ENCODE measurements around the gene LAPTM4A.

Gene LAPTM4A

GRCh38 chr2:19993731-19994130, 57.7 kb downstream of the LAPTM4A start:
- Histone ChIP-seq H3K27me3 (ENCODE audit: low read depth, low read length) (peaks cover 7% of the 10 kb centered on the region), H3K27ac (ENCODE audit: low read length) (no peak overlapping the region), H3K4me2 (ENCODE audit: low read length) (no peak overlapping the region), H3K79me2 (ENCODE audit: low read length) (peaks cover 9% of the 10 kb centered on the region; the same call in 1 of the 2 replicates), H3K9ac (ENCODE audit: low read length) (no peak overlapping the region), H4K20me1 (ENCODE audit: insufficient read depth, low read length) (no peaks in the 10 kb centered on the region), H3K4me3 (ENCODE audit: low read length) (no peak overlapping the region), H3K36me3 (replicated peaks; ENCODE audit: low read depth, low read length) (no peaks in the 10 kb centered on the region), H2AFZ (ENCODE audit: low read depth, low read length) (no peak overlapping the region), H3K4me1 (ENCODE audit: low read length) (peaks cover 9% of the 10 kb centered on the region; the same call in 1 of the 2 replicates), H3K9me3 (ENCODE audit: insufficient read depth, low read length) (no peaks in the 10 kb centered on the region)
- TF ChIP-seq EZH2phosphoT487 (IDR thresholded peaks at IDR 0.05; ENCODE audit: low read depth) (no peak), CTCF (IDR thresholded peaks at IDR 0.05; ENCODE audit: low read depth, low read length) (no peak)

- H3K79me2 ChIP-seq (ENCODE audit: low read length), result peaks cover 9% of the 10 kb centered on the region; the same call in 1 of the 2 replicates
- H3K9ac ChIP-seq (ENCODE audit: low read length), result no peak overlapping the region
- peaks cover 7% of the 10 kb centered on the region for H3K27me3 ChIP-seq (ENCODE audit: low read depth, low read length)
- no peaks in the 10 kb centered on the region for H3K36me3 ChIP-seq (replicated peaks; ENCODE audit: low read depth, low read length)
- H3K4me1 ChIP-seq (ENCODE audit: low read length), result peaks cover 19% of the 10 kb centered on the region
- no peaks in the 10 kb centered on the region for H4K20me1 ChIP-seq (ENCODE audit: insufficient read depth, low read length)
- H3K4me2 ChIP-seq (ENCODE audit: low read length), result no peak overlapping the region
- no peak overlapping the region for H3K27ac ChIP-seq (ENCODE audit: low read length)
- H3K4me3 ChIP-seq (ENCODE audit: low read length), result no peak overlapping the region
- H2AFZ ChIP-seq (ENCODE audit: low read depth, low read length), result no peak overlapping the region
- no peaks in the 10 kb centered on the region for H3K9me3 ChIP-seq (ENCODE audit: insufficient read depth, low read length)
- TF ChIP-seq CTCF (IDR thresholded peaks at IDR 0.05; ENCODE audit: low read depth, low read length) (no peak), EZH2phosphoT487 (IDR thresholded peaks at IDR 0.05; ENCODE audit: low read depth) (no peak)
These were observed 59.5 kb downstream of the LAPTM4A start for GRCh38 chr2:19991895-19992294.

GRCh38 chr2:19990416-19990728, 61.1 kb downstream of the LAPTM4A start:
- H3K4me3 ChIP-seq (ENCODE audit: low read length), result peak overlapping the region; percentile 97
- peak overlapping the region; percentile 85 for H3K4me2 ChIP-seq (ENCODE audit: low read length)
- peaks cover 19% of the 10 kb centered on the region for H3K4me1 ChIP-seq (ENCODE audit: low read length)
- H3K27me3 ChIP-seq (ENCODE audit: low read depth, low read length), result peaks cover 7% of the 10 kb centered on the region
- H3K9me3 ChIP-seq (ENCODE audit: insufficient read depth, low read length), result no peaks in the 10 kb centered on the region
- H3K36me3 ChIP-seq (replicated peaks; ENCODE audit: low read depth, low read length), result no peaks in the 10 kb centered on the region
- no peak overlapping the region for H3K27ac ChIP-seq (ENCODE audit: low read length)
- no peak overlapping the region for H3K9ac ChIP-seq (ENCODE audit: low read length)
- H4K20me1 ChIP-seq (ENCODE audit: insufficient read depth, low read length), result no peaks in the 10 kb centered on the region
- H2AFZ ChIP-seq (ENCODE audit: low read depth, low read length), result peak overlapping the region; percentile 98
- no peak for TF ChIP-seq EZH2phosphoT487 (IDR thresholded peaks at IDR 0.05; ENCODE audit: low read depth)
- no peak for TF ChIP-seq CTCF (IDR thresholded peaks at IDR 0.05; ENCODE audit: low read depth, low read length)
- peaks cover 9% of the 10 kb centered on the region; the same call in 1 of the 2 replicates for H3K79me2 ChIP-seq (ENCODE audit: low read length)

GRCh38 chr2:19989667-19990415, 61.6 kb downstream of the LAPTM4A start, which contains the start of gene WDR35:
WDR35 (minus strand) TSS chr2:19990105; CDS start chr2:19990015, 90 bp downstream.
- H3K9me3 ChIP-seq (ENCODE audit: insufficient read depth, low read length), result no peaks in the 10 kb centered on the region
- peaks cover 7% of the 10 kb centered on the region for H3K27me3 ChIP-seq (ENCODE audit: low read depth, low read length)
- no peaks in the 10 kb centered on the region for H4K20me1 ChIP-seq (ENCODE audit: insufficient read depth, low read length)
- H2AFZ ChIP-seq (ENCODE audit: low read depth, low read length), result peak within 1 kb of the TSS; percentile 98
- H3K4me1 ChIP-seq (ENCODE audit: low read length), result peaks cover 19% of the 10 kb centered on the region
- H3K36me3 ChIP-seq (replicated peaks; ENCODE audit: low read depth, low read length), result no peaks in the 10 kb centered on the region
- peaks cover 9% of the 10 kb centered on the region; the same call in 1 of the 2 replicates for H3K79me2 ChIP-seq (ENCODE audit: low read length)
- TF ChIP-seq EZH2phosphoT487 (IDR thresholded peaks at IDR 0.05; ENCODE audit: low read depth) (no peak), CTCF (IDR thresholded peaks at IDR 0.05; ENCODE audit: low read depth, low read length) (no peak)
- H3K4me3 ChIP-seq (ENCODE audit: low read length), result peak within 1 kb of the TSS; percentile 97
- peak within 1 kb of the TSS; percentile 85 for H3K4me2 ChIP-seq (ENCODE audit: low read length)
- H3K27ac ChIP-seq (ENCODE audit: low read length), result no peak within 1 kb of the TSS
- peak within 1 kb of the TSS; percentile 71 for H3K9ac ChIP-seq (ENCODE audit: low read length)

Measured in OCI-LY3 (cell line).